HEK293T (cell line): ENCODE measurements around the gene KIAA0040.

Experiments used
- ARNT ChIP-seq: fragments of 450-650 bp; IDR thresholded peaks from 2 replicates; pipeline ENCODE4 v1.6.1; 2017; ENCODE audit warnings: mild to moderate bottlenecking
- BHLHE40 ChIP-seq: fragments of 450-650 bp; IDR thresholded peaks from 2 replicates; pipeline ENCODE4 v1.6.1; 2016; ENCODE audit warnings: mild to moderate bottlenecking, moderate library complexity, borderline replicate concordance
- CTBP1 ChIP-seq: fragments of 450-650 bp; IDR thresholded peaks from 2 replicates; pipeline ENCODE4 v1.6.1; 2016; ENCODE audit warnings: borderline replicate concordance
- ELF4 ChIP-seq: fragments of 450-650 bp; IDR thresholded peaks from 2 replicates; pipeline ENCODE4 v1.6.1; 2017; ENCODE audit warnings: antibody characterized with exemption
- FOXA1 ChIP-seq: fragments of 450-650 bp; IDR thresholded peaks from 2 replicates; pipeline ENCODE4 v1.6.1; 2016; ENCODE audit warnings: mild to moderate bottlenecking
- HDGF ChIP-seq: fragments of 450-650 bp; IDR thresholded peaks from 2 replicates; pipeline ENCODE4 v1.6.1; 2017; ENCODE audit warnings: antibody characterized with exemption, borderline replicate concordance
- L3MBTL2 ChIP-seq: fragments of 450-650 bp; conservative IDR thresholded peaks from 2 replicates; pipeline ENCODE4 v1.6.1; 2016; ENCODE audit warnings: mild to moderate bottlenecking
- LEF1 ChIP-seq: fragments of 450-650 bp; IDR thresholded peaks from 2 replicates; pipeline ENCODE4 v1.6.1; 2017; ENCODE audit warnings: mild to moderate bottlenecking, borderline replicate concordance
- SP1 ChIP-seq: fragments of 450-650 bp; IDR thresholded peaks from 2 replicates; pipeline ENCODE4 v1.6.1; 2017
- TARDBP ChIP-seq: fragments of 450-650 bp; IDR thresholded peaks from 2 replicates; pipeline ENCODE4 v1.6.1; 2016
- TF ChIP-seq, protein P1 (sequence below): fragments of 450-650 bp; IDR thresholded peaks from 2 replicates; pipeline ENCODE4 v1.6.1; 2016

DNA sequence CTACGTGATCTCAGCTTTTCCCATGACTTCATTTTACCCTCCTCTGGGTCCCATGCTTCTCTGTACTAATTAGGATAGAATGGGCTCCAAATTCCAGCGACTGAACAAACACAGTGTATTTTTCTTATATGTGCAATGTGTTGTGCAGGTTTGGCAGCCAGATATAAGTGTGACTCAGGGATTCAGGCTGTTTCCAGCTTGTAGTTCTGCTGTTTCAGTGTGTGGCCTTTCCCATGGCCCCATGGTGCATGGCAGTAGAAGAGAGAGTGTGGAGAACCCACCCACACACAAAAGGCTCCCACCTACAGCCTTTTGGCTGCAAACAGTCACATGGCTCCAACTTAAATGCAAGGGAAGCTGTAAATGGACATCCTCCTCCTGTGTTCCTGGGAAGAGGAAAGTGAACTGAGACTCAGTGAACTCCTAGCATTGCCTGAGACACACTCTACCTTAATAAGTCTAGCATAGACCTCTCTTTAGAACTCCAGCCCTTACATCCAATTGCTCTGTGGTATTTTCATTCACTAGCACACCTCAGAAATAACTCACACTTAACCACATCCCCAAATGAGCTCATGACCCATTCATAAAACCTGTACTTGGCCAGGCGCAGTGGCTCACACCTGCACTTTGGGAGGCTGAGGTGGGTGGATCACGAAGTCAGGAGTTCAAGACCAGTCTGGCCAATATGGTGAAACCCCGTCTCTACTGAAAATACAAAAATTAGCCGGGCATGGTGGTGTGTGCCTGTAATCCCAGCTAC is 58.7 kb downstream of the KIAA0040 start:
- TF ChIP-seq CTBP1 (no peak), BHLHE40 (no peak), FOXA1 (no peak), TARDBP (no peak), L3MBTL2 (no peak), ELF4 (no peak), ARNT (no peak), LEF1 (no peak), SP1 (no peak), HDGF (no peak)
- TF ChIP-seq, protein P1, sequence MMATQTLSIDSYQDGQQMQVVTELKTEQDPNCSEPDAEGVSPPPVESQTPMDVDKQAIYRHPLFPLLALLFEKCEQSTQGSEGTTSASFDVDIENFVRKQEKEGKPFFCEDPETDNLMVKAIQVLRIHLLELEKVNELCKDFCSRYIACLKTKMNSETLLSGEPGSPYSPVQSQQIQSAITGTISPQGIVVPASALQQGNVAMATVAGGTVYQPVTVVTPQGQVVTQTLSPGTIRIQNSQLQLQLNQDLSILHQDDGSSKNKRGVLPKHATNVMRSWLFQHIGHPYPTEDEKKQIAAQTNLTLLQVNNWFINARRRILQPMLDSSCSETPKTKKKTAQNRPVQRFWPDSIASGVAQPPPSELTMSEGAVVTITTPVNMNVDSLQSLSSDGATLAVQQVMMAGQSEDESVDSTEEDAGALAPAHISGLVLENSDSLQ: no peak
